HUDEP-2 (cell line): ENCODE measurements around the gene MSI2.

ENCODE experiments used
- DNase-seq, 76 experiments: peaks; one replicate each; lab custom pipeline; 2025; ENCODE audit not compliant: unreplicated experiment in 76 of 76; lab: John Stamatoyannopoulos, UW

MSI2 gene

DNA sequence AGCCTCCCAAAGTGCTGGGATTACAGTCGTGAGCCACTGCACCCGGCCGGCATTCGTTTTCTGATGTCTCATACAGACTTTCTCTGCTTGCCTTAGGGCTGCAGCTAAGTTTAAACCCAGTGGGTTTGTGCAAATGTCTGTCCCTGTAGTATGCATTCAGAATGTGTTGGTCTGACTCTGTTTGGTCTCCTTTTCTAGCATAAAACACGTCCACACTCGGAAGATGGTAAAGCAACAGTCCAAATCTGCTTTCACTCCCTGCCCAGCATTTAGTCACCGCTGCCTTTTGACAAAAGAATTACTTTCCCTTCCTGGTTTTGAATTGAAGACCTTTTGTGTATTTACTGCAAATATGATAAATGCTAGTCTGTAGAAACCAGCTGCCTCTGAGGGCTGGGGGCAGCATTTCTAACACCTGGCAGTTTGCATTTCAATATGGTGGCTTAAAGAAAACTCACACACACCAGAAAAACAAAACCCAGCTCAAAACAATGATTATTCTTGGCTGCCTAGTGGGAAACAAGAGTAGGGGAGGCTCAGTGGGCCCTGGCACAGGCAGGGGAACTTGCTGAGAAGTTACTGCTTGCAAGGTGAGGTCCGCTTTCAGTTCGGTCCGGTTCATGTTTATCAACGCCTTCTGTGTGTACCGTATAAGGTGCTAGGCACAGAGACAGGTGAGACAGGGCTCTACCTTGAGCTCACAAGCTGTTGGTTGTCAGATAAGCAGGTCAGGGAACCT lies 56.9 kb downstream of the MSI2 start:
- DNase-seq: no peak

DNA sequence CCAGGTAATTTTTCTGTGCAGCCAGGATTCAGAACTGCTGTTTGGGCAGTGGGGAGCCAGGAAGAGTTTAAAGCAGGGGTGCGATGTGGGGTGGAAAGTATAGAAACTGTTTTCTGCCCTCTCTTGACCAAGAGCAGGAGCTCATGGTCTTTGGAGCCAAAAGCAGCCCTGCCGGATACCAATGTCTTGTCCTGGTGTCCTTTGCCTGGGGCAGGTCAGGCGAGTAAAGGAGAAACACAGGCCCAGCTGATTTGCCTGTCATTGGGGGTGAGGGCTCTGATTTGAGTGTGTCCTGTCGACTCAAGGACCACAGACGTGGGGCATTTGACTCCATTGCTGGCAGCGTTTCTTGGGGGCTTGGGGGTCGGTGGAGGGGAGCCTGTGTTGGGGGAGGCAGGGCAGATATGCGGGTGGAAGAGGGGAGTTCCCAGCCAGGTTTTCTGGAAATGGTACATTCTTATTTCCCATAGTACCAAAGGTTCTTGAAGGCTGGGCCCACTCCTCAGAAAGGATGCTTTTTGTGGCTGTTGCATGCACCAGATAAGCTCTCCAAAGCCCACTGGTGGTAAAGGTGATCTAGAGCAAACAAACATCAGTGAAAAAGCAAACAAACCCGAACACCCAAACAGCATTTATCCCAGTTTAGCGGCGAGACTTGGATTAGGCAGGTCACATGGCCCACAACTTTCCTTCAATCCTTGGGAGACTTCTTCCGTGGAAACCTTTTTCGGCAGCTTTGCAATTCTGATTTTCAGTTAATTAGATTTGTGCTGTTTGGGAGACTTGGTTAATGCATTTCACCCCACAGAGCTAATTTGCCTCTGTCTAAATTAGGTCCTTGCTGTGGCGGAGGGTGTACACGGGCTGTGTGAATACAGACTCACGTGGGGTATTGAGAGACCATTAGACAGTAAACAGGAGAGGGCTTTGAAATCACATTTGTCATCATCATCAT lies 59.0 kb downstream of the MSI2 start:
- no peak for DNase-seq

DNA sequence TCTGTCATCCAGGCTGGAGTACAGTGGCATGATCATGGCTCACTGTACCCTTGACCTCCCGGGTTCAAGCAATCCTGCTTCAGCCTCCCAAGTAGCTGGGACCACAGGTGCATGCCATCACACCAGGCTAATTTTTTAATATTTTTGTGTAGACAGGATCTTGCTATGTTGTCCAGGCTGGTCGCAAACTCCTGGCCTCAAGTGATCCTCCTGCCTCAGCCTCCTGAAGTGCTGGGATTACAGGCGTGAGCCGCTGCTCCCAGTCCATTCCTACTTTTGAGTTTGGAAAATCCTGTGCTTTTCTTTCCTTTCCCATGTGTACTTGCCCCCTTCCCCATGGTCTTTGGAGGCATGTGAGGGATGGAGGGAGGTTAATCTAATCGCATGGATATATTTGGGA lies 60.0 kb downstream of the MSI2 start:
- DNase-seq: no peak

DNA sequence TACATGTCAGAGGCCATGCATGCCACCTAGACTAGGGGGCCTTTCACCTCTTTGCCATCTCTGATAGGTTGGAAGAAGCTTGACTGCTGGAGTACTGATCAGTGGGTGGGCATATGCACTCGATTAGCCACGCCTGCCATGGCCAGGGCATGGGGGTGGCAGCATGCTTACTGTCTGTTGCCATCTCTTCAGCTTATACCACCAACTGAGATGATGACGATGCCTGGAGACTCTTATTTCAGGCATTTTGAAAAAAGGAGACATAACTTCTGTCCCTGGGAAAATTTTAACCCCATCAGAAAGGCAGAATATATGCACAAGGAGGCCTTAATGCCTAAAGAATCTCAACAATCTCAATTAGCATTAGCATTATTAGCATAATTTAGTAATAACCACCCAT lies 60.8 kb downstream of the MSI2 start:
- DNase-seq: no peak

DNA sequence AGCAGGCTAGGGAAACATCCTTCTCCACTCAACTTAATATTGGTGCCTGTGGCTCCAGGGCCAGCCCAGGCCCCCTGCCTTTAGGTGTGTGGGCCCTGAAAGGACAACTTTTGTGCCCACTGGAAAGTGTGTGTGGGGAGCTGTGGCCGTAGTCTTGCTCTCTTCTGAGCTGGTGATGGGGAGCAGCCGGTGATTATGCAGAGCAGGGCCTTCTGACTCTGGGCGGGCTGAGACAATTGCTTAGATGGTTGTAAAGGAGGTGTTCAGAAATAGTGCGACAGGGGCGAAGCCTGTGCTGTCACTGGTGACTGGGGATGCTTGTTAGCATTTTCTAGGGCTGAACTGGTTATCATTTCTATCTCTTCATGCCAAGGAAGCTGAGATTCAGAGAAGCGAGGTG lies 62.6 kb downstream of the MSI2 start:
- DNase-seq: no peak

DNA sequence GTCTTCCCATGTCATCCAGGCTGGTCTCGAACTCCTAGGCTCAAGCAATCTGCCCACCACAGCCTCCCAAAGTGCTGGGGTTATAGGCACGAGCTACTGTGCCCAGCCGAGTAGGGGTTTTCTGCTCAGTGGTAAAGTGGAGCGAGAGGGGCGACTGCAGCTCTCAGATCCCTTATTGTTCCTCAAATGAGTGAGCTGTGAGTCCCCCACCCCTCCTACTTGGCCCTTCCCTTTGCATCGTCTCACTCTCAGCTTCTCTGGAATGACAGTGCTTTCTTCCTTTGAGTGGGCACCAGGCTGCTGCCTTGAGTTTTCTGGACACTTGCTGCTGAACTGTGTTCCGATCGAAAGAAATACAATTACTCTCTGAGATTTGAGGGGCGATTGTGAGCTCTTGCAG lies 63.5 kb downstream of the MSI2 start:
- no peak for DNase-seq

DNA sequence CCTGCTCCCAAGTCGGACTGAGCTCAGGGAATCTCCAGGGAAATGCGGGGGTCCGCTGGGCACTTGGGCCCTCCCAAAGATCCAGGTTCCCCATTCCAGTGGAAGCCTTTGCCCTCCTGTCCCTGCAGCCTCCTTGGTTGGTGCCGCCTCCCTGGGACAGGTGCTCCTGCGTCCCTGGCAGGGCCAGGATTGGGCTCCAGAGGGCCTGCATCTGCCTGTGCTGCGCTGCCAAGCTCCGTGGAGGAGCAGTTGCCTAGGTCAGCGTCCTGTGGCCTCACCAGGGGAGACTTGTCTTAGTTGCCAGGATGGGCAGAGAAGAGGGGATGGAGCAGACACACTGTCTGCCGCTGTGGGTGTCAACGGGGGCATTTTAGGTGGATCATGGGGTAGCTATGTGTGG lies 67.1 kb downstream of the MSI2 start:
- DNase-seq: no peak

DNA sequence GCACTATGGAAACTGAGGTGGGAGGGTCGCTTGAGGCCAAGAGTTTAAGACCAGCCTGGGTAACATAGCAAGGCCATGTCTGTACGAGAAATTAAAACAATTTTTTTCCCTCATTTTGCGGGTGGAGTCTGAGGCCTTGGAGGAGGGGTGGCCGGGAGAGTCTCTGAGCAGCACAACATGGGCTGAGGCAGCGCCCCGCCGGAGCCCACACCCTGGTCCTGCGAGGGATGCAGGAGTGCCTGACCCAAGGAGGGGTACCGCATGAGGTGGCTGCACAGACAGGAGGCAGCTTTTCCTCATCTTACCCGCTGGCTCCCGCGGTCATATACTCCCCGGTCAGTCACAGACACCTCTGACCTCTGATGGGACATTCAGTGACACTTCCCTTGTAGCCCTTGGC lies 67.7 kb downstream of the MSI2 start:
- DNase-seq: no peak

DNA sequence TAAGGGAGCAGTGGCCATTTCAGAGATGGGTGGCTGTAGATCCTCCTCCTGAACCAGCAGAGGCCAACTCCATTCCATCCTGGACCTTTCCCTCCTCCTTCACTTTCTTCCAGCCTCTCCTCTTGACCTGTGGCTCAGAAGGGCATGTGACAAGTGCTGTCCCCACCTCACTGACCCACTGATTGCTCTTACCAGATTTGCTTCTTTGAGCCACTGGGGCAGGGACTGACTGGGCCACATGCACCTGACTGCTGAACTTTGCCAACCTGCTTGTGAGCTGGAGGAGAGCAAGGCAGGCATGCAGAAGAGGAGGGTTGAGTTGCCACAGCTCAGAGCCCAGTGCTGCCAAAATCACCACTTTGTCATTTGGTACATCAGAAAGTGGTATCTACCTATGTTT lies 68.3 kb downstream of the MSI2 start:
- no peak for DNase-seq

DNA sequence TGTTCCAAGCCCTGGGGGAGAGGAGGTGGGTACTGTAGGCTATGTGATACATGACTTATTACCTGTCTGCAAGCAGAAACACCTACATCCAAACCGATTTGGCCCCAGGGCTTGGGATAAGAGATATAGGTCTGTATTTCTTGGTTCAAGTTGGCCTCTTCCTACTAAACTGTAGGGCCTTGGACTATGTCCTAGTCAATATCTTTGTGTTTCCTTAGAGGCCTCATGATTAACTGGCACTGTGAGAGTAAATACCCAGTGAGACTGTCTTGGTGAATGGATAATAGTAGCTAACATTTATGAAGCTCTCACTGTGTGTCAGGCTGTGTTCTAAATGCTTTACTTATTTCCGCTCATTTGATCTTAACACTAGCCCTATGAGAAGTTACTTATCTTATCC lies 70.0 kb downstream of the MSI2 start:
- DNase-seq: no peak

DNA sequence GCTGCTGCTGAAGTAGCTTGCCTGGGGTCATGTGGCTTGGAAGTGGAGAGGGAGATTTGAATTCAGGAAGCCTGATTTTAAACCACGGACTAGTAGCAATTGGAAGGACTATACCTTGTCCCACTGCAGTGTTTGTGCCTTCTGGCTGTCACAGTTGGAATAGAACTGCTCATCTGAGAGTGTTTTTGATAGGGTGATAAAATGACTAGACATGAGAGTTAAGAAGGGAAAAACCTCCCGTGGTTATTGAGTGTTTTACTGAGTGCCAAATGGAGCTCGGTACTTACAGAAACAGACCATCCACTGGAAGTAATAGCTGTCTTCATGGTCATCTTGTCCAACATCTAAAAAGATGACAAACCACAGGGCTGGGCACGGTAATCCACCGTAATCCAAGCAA lies 70.4 kb downstream of the MSI2 start:
- DNase-seq: no peak

DNA sequence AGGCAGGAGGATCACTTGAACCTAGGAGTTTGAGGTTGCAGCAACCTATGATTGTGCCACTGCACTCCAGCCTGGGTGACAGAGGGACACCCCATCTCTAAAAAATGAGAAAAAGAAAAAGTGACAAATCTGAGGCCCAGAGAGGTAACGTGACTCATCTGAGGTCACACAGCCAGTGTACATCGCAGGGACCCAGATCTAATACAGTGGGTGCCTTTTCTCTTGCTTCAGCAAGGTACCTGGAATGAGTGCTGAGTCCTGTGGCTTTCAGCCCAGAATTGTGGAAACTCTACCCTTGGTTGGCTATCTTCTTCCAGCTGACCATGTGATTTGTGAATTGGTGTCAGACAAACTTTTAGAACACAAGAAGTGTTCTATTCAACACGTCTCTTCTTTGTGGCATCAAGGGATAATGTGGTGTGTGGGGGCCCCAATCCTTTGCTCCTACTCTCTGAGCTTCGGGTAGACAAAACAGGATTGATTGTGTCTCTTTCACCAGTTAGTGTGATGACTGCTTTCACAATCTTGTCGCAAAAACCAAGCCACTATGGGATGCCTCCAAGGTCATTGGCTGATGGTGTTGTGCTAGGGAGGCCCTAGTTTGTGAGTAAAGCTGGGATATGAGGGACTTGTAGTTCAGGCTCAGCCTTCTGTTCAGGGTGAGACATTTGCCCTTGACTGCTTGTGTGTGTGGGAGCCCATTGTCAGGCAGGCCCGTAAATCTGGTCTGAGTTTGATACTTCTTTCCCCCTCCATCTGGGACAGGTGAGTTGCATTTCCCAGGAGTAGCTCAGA lies 71.0 kb downstream of the MSI2 start:
- DNase-seq: no peak

DNA sequence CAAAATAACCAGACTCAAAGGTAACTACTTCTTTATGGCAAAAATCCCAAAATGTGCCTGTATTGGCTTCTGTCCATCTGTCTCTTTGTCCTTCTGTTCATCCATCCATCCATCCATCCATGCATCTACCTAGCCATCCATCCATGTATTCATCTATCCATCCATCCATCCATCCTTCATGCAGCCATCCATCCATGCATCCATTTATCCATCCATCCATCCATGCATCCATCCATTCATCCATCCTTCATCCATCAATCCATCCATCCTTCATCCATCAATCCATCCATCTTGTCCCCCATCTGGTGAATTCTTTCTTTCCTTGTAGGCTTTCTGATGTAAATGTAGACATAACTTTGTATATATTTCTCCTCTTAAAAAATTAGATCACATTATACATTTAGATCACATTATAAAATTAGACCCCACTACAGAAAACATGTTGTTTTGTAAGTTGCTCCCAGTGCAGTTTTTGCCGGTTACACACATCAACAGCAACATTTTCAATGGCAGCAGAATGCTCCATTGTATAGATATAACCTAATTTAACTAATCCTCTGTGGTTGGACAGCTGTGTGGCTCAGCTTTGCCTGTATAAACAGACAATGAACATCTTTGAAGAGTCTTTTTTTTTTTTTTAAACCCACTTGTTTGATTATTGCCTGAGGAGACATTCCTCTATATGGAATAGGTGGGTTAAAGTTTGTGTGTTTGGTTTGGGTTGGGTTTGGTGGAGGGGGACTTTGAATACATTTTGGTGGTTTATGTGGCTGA lies 72.0 kb downstream of the MSI2 start:
- DNase-seq: no peak

DNA sequence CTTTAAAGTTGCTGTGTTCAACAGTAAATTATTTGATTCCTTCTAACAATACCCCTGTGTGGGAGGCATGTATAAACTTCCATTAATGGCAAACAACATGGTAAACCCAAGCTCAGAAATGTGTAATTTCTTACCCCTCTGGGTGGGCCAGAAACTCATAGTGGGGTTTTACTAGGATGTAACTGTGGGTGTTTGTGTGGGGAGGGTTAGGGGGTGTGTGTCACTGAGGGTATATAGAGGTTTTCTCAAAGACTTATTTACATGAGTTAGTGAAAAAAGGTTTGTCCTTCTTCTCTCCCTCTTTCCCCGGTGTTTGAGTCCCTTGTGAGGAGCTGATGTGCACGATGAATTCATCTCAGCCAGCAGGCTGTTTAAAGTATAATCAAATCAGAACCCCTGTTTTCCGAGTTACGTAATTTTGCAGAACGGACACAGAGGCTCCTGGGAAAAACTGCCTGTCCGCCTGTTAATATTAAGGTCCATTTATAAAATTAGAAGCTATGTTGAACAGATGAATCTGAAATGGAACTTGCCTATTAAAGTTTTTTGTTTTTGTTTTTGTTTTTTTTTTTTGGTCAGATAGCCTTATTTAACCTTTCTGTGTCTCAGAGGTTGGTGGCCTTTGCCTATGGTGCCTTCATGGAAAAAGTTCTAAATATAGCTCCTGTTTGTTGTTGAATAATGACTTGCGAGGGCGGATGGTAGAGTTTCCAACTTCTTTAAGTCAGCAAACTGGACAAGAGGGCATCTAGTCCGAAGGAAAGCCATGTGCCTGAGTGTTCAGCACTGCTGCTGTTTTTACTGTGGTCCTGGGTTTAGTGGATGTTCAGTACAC lies 73.3 kb downstream of the MSI2 start:
- DNase-seq: no peak

DNA sequence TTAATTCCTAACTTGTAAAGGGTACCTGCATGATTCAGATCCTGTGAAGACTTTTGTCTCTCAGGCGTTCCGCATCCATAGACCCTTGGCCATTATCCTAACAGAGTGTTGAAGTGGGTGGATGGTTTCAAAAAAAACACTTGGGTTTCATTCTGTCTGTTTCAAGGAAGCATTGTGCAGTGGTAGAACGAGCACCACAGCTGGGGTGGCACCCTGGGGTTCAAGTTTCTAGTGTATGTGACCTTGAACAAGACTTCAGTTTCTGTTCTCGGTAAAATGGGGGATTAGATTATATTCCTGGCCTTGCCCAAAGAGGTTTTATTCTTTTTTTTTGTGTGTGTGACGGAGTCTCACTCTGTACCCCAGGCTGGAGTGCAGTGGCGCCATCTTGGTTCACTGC lies 74.3 kb downstream of the MSI2 start:
- no peak for DNase-seq

DNA sequence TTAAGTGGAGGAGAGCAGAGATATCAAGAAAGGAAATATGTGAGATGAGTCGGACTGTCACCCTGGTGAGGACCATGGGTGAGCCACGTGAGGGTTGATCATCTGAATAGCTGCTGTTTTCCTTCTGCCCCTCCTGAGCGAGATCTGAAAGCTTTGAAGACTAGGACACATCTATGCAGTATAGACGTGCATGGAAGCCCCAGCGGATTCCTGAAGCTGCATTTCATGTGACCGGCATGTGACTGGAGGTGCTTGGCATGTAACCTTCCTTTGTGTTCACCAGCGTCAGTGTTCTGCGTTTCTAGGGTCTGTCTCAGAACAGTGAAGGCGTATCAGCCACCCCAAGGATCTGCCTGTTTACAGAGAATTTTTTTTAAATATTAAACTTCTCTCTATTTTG lies 75.1 kb downstream of the MSI2 start:
- no peak for DNase-seq

DNA sequence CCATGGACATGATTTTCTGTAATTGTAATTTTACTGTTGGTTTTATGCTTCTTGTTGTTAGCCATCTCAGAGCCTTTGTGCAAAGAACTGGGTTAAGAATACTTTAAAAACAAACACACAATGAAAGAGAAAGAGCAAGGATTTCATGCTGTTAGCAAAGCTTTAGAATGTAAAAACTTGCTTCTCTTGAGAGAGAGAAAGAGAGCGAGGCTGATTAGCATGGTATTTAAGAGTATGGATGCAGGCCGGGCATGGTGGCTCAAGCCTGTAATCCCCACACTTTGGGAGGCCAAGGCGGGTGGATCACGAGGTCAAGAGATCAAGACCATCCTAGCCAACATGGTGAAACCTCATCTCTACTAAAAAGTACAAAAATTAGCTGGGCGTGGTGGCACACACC lies 76.2 kb downstream of the MSI2 start:
- DNase-seq: no peak

DNA sequence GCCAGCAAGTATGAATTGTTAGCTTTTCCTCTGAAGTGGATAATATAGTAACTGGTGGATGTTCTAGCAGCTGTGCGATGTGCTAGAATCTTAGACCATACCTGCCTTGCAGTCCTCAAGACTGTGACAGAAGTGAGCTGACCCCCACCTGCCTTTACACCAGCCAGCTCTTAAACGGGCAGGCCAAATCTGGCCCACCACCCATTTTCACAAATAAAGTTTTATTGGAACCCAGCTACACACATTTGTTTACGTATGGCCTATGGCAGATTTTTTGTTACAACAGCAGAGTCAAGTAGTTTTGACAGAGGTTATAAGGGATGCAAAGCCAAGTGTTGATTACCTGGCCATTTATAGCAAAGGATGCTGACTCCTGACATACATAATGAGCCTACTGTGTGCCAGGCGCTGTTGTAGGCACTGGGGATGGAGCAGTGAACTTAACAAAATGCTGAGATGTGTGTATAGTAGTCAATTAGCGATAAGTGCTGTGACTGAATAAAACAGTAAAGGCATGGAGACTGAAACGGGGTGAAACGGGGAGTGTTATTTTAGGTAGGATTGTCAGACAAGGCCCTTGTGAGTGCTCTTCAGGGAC lies 79.0 kb downstream of the MSI2 start:
- no peak for DNase-seq

DNA sequence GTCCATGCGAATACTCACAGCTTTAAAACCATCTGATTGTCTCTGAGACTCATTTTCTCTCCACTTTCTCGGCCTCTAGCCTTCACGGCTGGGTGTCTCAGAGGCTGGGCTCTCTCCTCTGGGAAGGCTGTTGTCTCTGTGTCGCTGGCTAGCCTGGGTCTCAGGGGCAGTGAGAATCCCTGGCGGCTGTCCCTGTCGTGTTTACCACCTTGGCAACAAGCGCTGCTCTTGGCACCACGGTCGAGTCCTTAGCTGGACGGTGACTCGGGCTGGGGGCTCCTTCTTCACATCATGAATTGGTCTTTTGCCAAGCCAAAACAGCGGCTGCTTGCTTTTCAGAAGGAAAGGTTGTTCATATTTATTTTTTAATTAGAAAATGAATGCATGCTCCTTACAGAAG lies 81.1 kb downstream of the MSI2 start:
- DNase-seq: no peak
